Mesenteric fat pad (tissue), 1 donor: ENCODE measurements around the gene CMKLR1. TPM values are rescaled to one million over a fixed set of nuclear protein-coding genes. Genes with fewer than 3 reads are reported as not detected.

Experiments used
- DNase-seq: peaks from one replicate; pipeline ENCODE4 v3.0.0-alpha.2; 2020; ENCODE audit warnings: low spot score
- total RNA-seq: library from RNA; stranded (reverse); fragmentation: NEBNext Ultra II Directional; extraction: Animal tissue kit (Norgen Biotek cat#: 25700); gene quantifications from one replicate; pipeline ENCODE4 v1.2.1, GENCODE V29; 2021
- donor health status: DM: yes; HTN: yes; CAD: no.

The CMKLR1 gene
- total RNA-seq, 1 donor from 2014 or later, result 26.0 TPM

GRCh38 chr12:108317308-108318234, 21.5 kb downstream of the CMKLR1 start:
- DNase-seq, result no peak

- no peak for DNase-seq
These were observed 22.7 kb downstream of the CMKLR1 start for GRCh38 chr12:108316176-108317086.

DNA sequence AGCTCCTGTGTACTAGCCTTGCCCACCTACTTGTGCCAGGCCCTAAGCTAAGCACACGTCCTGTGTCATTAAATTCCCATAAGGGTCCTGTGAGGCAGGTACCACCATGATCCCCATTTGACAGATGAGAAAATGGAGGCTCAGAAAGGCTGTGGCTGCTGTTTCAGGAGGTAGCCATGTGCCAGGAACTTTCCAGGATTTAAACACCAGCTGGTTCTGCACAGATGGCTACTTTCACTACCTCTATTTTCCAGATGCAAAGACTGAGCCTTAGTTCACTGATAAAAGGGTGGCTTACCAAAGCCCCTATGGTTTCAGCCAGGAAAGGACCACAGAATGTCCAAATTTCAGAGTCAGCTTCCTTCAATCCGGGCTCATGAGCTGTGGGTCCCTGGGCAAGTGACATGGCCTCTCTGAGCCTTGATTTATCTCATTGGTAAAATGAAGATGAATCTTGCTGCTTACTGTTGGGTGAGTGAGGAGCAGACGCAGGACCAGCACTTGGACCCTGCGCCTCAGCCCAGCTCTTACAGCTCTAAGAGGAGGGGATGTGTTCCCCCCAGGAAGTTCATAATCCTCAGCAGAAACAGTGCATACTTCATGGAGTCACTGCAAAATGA, 23.5 kb downstream of the CMKLR1 start:
- no peak for DNase-seq

DNA sequence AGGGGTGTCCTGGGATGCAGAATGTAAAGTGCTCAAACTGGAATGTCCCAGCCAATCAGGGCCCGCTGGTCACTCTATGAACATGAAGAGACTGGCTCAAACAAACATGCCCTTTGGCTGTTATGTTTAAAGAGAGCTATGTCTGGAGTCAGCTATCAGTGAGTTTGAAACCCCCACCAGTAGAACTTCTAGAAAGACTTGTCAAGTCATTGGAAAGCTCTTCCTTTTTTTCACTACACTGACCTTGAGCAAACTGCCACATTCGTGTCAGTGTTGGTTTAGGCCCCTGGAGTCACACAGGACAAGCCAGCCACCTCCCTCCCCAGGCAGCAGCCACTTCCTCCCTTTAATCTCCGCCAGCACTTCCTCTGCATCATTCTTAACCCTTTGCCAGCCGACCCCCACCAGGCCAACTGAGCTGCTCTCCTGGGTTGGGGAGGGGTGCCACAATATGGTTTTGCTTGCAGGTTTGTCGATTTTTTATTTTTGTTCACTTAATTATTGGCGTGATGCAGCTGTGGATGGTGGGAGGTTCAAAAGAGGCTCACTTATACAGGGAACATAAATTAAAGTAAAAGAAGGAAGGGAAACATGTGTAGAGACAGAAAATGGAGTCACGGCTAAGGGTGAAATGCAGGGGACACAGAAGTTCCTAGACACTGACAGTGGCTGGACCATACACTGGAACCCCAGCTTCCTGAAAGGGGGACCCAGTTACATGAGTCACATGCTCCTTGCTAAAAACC, 25.3 kb downstream of the CMKLR1 start:
- no peak for DNase-seq

DNA sequence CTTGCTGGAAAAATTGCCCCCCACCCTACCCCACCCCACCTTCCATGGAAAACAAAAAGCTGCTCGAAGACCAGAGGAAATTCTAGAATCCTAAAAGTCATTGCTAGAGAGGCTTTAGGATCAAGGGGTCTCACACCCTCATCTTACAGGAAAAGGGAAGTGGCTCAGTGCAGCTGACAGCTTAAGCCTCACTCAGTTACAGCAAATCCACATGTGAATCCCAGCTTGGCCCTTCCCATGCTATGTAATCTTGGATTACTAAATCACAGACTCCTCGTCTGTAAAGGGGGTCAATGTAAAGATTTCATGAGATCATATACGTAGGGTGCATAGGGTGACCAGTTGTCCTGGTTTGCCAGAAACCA, 25.9 kb downstream of the CMKLR1 start:
- DNase-seq, result no peak

DNA sequence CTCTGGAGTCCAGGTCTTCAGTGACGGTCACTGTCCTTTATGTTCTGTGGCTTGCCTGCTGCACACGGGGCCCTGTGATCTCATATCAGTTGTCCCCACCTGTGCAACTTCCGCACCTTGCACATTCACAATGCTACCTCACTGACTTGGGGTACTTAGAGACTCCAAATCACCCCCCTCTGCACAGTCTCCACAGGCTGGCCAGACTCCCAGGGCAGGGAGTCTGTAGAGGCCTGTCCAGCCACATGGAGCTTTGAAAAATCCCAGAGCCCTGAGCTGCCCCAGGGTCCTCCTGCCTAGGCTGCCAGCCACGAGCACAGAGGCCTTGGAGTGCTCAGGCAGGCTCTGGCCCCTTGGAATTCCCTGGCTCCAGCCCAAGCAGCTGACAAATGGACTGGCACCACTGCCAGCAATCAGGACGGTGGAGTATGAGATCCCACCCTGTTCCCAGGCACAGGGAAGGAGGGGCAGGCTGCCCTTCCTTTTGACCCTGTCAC, 26.4 kb downstream of the CMKLR1 start:
- DNase-seq, result no peak

GRCh38 chr12:108312073-108312659, 26.9 kb downstream of the CMKLR1 start:
- no peak for DNase-seq

DNA sequence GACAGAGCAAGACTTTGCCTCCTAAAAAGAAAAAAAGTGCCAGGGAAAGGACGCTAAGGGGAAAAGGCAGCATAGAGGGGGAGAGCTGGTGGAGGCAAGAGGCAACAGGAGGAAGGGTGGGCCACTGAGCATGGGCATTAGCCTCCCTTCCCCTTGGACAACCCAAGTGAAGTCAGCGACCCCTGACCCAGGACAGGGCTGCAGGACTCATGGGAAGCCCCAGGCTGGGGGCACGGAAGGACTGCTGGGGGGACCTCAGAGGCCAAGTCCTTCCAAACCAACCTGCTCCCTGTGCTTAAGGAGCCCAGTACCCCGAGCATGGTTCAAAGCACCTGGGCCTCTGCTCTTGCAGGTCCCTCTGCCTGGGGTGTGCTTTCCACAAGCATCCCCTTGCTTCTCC, 27.5 kb downstream of the CMKLR1 start:
- no peak for DNase-seq

DNA sequence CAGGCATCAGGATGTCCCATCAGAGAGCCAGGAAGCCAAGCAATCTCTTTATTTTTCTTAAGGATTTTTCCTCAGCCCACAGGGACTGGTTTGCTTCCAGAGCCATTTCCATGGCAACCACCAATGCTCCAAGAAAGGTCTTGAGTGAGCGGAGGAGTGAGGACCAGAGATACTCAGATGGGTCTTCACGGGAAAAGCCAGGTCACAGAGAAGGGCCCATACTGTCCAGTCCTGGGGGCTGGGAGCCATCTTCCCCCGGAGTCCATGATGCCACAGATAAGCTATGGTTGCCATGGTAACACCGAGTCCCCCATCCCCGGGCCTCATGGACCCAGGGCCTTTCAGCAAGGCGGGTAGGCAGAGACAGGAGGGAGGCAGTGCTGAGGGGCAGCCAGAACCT, 28.6 kb downstream of the CMKLR1 start:
- no peak for DNase-seq

GRCh38 chr12:108309674-108310312, 29.3 kb downstream of the CMKLR1 start:
- DNase-seq, result no peak

- DNase-seq, result no peak
These were observed 30.6 kb downstream of the CMKLR1 start for GRCh38 chr12:108308395-108309085.

- DNase-seq, result no peak
These were observed 32.1 kb downstream of the CMKLR1 start for GRCh38 chr12:108307006-108307405.

GRCh38 chr12:108306506-108306905, 32.6 kb downstream of the CMKLR1 start:
- DNase-seq, result no peak

GRCh38 chr12:108305991-108306501, 33.1 kb downstream of the CMKLR1 start:
- DNase-seq, result no peak

DNA sequence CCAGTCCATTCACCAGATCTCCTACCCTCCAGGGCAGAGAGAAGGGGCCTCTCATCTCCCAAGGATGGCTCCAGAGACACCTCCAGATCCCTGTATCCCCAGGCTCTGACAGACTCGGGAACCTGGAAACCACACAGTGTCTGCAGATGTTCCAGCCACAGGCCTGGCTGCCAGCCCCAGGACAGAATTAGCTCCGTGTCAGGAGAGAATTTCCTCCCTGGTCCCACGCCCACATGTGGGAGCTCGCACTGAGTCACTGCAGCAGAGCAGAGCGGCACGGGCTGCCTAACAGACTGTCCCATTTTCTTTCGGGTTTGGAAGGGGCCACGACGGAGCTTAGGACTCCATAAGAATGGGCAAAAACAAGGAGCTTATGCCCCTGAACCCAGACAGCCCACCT, 33.6 kb downstream of the CMKLR1 start:
- DNase-seq, result peak; percentile 94

DNA sequence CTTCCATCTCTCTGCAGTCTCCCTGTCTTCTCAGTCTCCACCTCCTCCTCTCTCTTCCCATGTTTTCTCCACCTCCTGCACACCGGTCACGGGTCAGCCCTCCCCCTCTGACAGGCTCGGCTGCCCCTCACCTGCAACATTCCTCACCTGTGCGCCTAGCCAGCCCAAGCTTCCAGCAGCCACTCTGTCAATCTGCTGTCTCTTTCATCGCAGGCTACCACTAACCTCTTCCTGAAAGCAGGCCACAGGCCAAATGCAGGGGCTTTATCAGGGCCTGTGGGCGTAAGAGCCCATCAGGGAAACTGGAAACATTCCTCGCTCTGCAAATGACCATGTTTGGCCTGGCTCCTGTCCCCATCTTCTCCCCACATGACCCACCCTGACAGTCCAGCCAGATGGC, 34.5 kb downstream of the CMKLR1 start:
- DNase-seq, result no peak

GRCh38 chr12:108303703-108304102, 35.4 kb downstream of the CMKLR1 start:
- no peak for DNase-seq

DNA sequence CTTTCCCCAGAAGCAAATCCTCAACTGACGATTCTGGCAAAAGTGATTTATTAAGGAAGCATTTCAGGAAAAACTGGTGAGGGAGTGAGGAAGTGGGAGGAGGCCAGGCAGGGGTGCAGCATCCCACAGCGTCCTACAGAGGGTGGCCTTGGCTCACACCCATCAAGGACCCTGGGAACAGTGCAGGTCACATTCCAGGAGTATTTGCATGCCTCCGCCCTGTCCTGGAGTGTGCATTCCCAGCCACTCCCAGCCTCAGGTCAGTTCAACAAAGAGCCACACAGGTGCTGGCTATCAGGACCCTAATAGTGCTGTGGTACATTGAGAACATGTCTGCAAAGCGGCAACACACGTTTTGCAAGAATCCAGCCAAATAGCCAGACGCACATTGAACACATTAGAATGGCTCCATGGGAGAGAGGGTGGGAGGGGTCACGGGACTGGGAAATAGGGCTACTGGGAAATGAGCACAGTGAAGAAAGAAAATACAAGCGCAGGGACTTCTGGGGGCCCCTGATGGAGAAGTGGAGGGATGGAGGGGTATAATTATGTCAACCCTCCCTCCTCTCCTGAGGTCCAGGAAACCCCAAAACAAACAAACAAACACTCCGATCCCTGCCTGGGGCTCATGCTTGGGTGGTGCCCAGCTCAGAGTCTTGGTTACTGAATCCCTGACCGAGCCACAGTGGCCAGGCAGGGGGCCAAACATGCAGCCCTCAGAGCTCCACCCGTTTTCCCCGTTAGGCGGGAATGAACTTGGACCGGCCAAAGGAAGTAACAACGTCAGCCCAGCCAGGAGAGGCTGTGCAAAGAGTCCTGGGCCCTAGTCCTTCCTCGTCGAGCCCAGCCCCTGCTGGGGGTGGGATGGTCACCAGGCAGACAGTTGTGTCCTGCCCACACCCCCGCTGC, 36.5 kb downstream of the CMKLR1 start:
- DNase-seq, result no peak
